OCI-LY7 (cell line): ENCODE data around the gene HERC2. TPM values are rescaled to one million over a fixed set of nuclear protein-coding genes. Genes with fewer than 3 reads are reported as not detected.

Source experiments
- BruUV-seq: library from RNA; stranded (reverse); fragments of 400-500 nt; replicated peaks from 2 replicates; lab custom pipeline; 2021; lab: Mats Ljungman, UMichigan
- CTCF ChIA-PET: fragments of 300-600 bp; sonication (Branson Sonifier 250); formaldehyde crosslinking; loops from one replicate; lab custom pipeline; 2022; ENCODE audit warnings: antibody characterized with exemption; ENCODE audit not compliant: unreplicated experiment; lab: Charles Lee
- POLR2A ChIA-PET: fragments of 300-600 bp; sonication (Branson Sonifier 250); formaldehyde crosslinking; loops from one replicate; lab custom pipeline; 2022; ENCODE audit warnings: antibody characterized with exemption; lab: Charles Lee
- DNase-seq: peaks from one replicate; pipeline ENCODE4 v3.0.0-alpha.2; 2015; ENCODE audit warnings: low spot score
- H2AFZ ChIP-seq: fragments of 200-600 bp; sonication (generic), shearing (Covaris generic); 2 replicates; pipeline ENCODE4 v1.6.1; 2014; ENCODE audit warnings: mild to moderate bottlenecking, antibody characterized with exemption, low read length, moderate library complexity
- H3K27ac ChIP-seq: fragments of 200-600 bp; sonication (generic); 2 replicates; pipeline ENCODE4 v1.5.1; 2014; ENCODE audit warnings: mixed run types, low read depth, mild to moderate bottlenecking, moderate library complexity, low read length, inconsistent platforms; ENCODE audit not compliant: poor library complexity, severe bottlenecking
- H3K36me3 ChIP-seq: fragments of 200-600 bp; sonication (generic); 2 replicates; pipeline ENCODE4 v1.6.1; 2014; ENCODE audit warnings: mild to moderate bottlenecking, antibody characterized with exemption, low read length, moderate library complexity, mixed read lengths; ENCODE audit not compliant: insufficient read depth
- H3K4me1 ChIP-seq: fragments of 200-600 bp; sonication (generic); 2 replicates; pipeline ENCODE4 v1.5.1; 2014; ENCODE audit warnings: mild to moderate bottlenecking, low read length; ENCODE audit not compliant: insufficient read depth, poor library complexity, severe bottlenecking
- H3K4me2 ChIP-seq: fragments of 200-600 bp; sonication (generic); 2 replicates; pipeline ENCODE4 v1.6.1; 2014; ENCODE audit warnings: mild to moderate bottlenecking, low read length
- H3K4me3 ChIP-seq: fragments of 200-600 bp; sonication (generic); 2 replicates; pipeline ENCODE4 v1.5.1; 2014; ENCODE audit warnings: mild to moderate bottlenecking, low read depth, low read length; ENCODE audit not compliant: poor library complexity, severe bottlenecking
- H3K79me2 ChIP-seq: fragments of 200-600 bp; sonication (generic); 2 replicates; pipeline ENCODE4 v1.6.1; 2016; ENCODE audit warnings: low read depth, mild to moderate bottlenecking, low read length, moderate library complexity, mixed read lengths; ENCODE audit not compliant: insufficient read depth
- H3K9me2 ChIP-seq: fragments of 200-600 bp; sonication (generic); 2 replicates; pipeline ENCODE4 v1.6.1; 2016; ENCODE audit warnings: mild to moderate bottlenecking, low read length, mixed read lengths; ENCODE audit not compliant: insufficient read depth
- H3K9me3 ChIP-seq: fragments of 200-600 bp; sonication (generic); 2 replicates; pipeline ENCODE4 v1.6.1; 2014; ENCODE audit warnings: mild to moderate bottlenecking, mixed run types, low read length, mixed read lengths
- H4K20me1 ChIP-seq: fragments of 200-600 bp; sonication (generic); 2 replicates; pipeline ENCODE4 v1.6.1; 2014; ENCODE audit warnings: mild to moderate bottlenecking, antibody characterized with exemption, low read length, moderate library complexity, mixed read lengths; ENCODE audit not compliant: insufficient read depth
- CTCF ChIP-seq: fragments of 200-600 bp; sonication (generic); conservative IDR thresholded peaks from 2 replicates; pipeline ENCODE4 v1.5.1; 2014; ENCODE audit warnings: mild to moderate bottlenecking, antibody characterized with exemption, low read length, moderate library complexity, mixed read lengths
- EZH2phosphoT487 ChIP-seq: fragments of 200-600 bp; sonication (generic); IDR thresholded peaks from 2 replicates; pipeline ENCODE4 v1.6.1; 2018; ENCODE audit warnings: low read depth, borderline replicate concordance, mild to moderate bottlenecking, mixed run types, antibody characterized with exemption, low read length, moderate library complexity, mixed read lengths
- intact Hi-C: fragments of 100-400 bp; cut with micrococcal nuclease; formaldehyde crosslinking; loops from one replicate; pipeline ENCODE4 v1.10.0; 2022; ENCODE audit not compliant: unreplicated experiment
- total RNA-seq, 2 experiments: library from RNA; depleted of rRNA in 1 of 2; stranded (reverse); fragments of >200 nt in 1 of 2; shearing (Covaris generic) in 1 of 2; gene quantifications; 2 replicates each; pipeline ENCODE4 v1.2.3, GENCODE V29; 2014 to 2022

HERC2 gene
- total RNA-seq, 2 experiments from 2014 or later, result 55.5 to 94.0 TPM

- ChIA-PET CTCF (no interaction called here), POLR2A (no interaction called here)
- peaks cover 25% of the 10 kb centered on the region for H3K4me1 ChIP-seq
- TF ChIP-seq CTCF (no peak), EZH2phosphoT487 (no peak)
- no peak overlapping the region for H3K27ac ChIP-seq
- no peak overlapping the region for H3K4me3 ChIP-seq
- intact Hi-C loops, result no loop called here
- TSS peak; percentile 47 for BruUV-seq
- H3K9me3 ChIP-seq, result no peaks in the 10 kb centered on the region
- H3K36me3 ChIP-seq, result peaks cover 75% of the 10 kb centered on the region
- no peaks in the 10 kb centered on the region for H3K9me2 ChIP-seq
- H3K79me2 ChIP-seq, result no peaks in the 10 kb centered on the region
- no peak for DNase-seq
- H4K20me1 ChIP-seq, result no peaks in the 10 kb centered on the region
- H3K4me2 ChIP-seq, result no peak overlapping the region
- no peak overlapping the region for H2AFZ ChIP-seq
Measured at GRCh38 chr15:28133281-28133680, 188.7 kb downstream of the HERC2 start.

DNA sequence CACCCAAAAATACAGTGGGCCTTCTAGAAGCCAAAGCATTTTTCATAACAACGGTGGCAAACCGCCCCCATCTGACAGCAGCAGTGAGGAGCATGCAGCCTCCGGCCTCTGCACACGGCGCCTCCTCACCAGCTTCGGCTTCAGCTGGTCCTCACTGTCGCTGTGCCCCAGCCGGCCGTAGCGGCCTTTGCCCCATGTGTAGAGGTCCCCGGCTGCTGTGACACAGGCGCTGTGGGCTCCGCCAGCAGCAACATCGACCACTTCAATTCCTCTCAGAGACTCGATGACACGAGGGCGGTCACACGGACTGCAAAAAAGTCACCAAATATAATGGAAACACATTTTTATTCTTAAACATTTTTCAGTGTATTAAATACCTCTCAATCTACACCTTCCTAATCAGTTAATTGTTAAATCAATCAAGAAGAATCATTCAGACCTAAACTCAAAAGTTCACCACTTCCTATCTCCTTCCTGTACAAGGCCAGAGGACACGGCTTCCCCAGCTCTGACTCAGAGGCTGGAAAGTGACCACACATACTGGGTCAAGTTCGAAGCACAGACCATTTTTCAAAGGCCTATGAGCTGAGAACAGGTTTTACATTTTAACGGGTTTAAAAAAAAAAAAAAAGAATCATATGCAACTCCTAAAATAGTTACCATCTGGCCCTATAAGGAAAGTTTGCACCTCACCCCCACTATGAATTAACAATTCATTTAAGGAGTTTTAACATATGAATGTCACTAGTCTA lies 189.3 kb downstream of the HERC2 start:
- DNase-seq, result no peak
- no peak overlapping the region for H3K4me3 ChIP-seq
- H3K27ac ChIP-seq, result no peak overlapping the region
- intact Hi-C loops, result no loop called here
- BruUV-seq, result no TSS peak
- POLR2A ChIA-PET, result no interaction called here
- H3K79me2 ChIP-seq, result no peaks in the 10 kb centered on the region
- H4K20me1 ChIP-seq, result no peaks in the 10 kb centered on the region
- CTCF ChIA-PET, result no interaction called here
- peaks cover 72% of the 10 kb centered on the region for H3K36me3 ChIP-seq
- H3K9me3 ChIP-seq, result no peaks in the 10 kb centered on the region
- H2AFZ ChIP-seq, result no peak overlapping the region
- H3K4me1 ChIP-seq, result peaks cover 29% of the 10 kb centered on the region
- no peaks in the 10 kb centered on the region for H3K9me2 ChIP-seq
- no peak overlapping the region for H3K4me2 ChIP-seq
- TF ChIP-seq EZH2phosphoT487 (no peak), CTCF (no peak)

- TF ChIP-seq EZH2phosphoT487, result no peak
- TF ChIP-seq CTCF, result no peak
Measured at GRCh38 chr15:28131946-28132345, 190.0 kb downstream of the HERC2 start.

More at GRCh38 chr15:28131946-28132345, 190.0 kb downstream of the HERC2 start:
- Histone ChIP-seq H3K36me3 (peaks cover 70% of the 10 kb centered on the region), H3K9me2 (no peaks in the 10 kb centered on the region), H3K4me1 (peaks cover 22% of the 10 kb centered on the region), H3K4me2 (no peak overlapping the region), H3K9me3 (no peaks in the 10 kb centered on the region), H4K20me1 (no peaks in the 10 kb centered on the region), H3K79me2 (no peaks in the 10 kb centered on the region), H2AFZ (no peak overlapping the region), H3K27ac (no peak overlapping the region), H3K4me3 (no peak overlapping the region)
- CTCF ChIA-PET, result no interaction called here
- intact Hi-C loops, result no loop called here
- POLR2A ChIA-PET, result no interaction called here
- no TSS peak for BruUV-seq
- DNase-seq, result no peak
